Common myeloid progenitor, CD34-positive (primary cell): ENCODE data around the gene GRK5.
A peak's percentile ranks its signal among the peaks of the same experiment; 100 is the strongest.

Source experiments
- CTCF ChIA-PET: fragments of 350-600 bp; sonication (Branson Sonifier 250); formaldehyde crosslinking; loops from one replicate; lab custom pipeline; 2021; ENCODE audit warnings: antibody characterized with exemption; lab: Charles Lee
- POLR2A ChIA-PET: fragments of 350-600 bp; sonication (Branson Sonifier 250); formaldehyde crosslinking; loops from one replicate; lab custom pipeline; 2021; ENCODE audit warnings: antibody characterized with exemption; lab: Charles Lee
- DNase-seq, 3 donors: peaks; one replicate each; pipeline versions ENCODE4 v3.0.0 to v3.0.0-alpha.2; 2013
- H3K27ac ChIP-seq, 2 experiments: 1 replicate in 1 of 2; 2 replicates in 1 of 2; pipeline ENCODE4 v1.7.0; 2013; ENCODE audit warnings: inconsistent platforms in 2 of 2, low read length in 2 of 2, mild to moderate bottlenecking in 2 of 2, low read depth in 1 of 2, moderate library complexity in 1 of 2; ENCODE audit not compliant: severe bottlenecking in 2 of 2, insufficient read depth in 1 of 2, poor library complexity in 1 of 2
- H3K27me3 ChIP-seq, 5 experiments: replicated peaks in 2 of 5; 1 replicate in 3 of 5; 2 replicates in 2 of 5; pipeline versions ENCODE4 v1.6.1 to v1.7.0; 2013; ENCODE audit warnings: low read length in 4 of 5, mild to moderate bottlenecking in 2 of 5, moderate library complexity in 2 of 5, inconsistent platforms in 1 of 5; ENCODE audit not compliant: insufficient read depth in 5 of 5, control insufficient read depth in 4 of 5
- H3K36me3 ChIP-seq, 4 experiments: 1 replicate in 2 of 4; 2 replicates in 2 of 4; pipeline versions ENCODE4 v1.6.1 to v1.7.0; 2013; ENCODE audit warnings: low read length in 3 of 4, control low read depth in 1 of 4, mild to moderate bottlenecking in 1 of 4; ENCODE audit not compliant: control insufficient read depth in 4 of 4, insufficient read depth in 4 of 4
- H3K4me1 ChIP-seq, 4 experiments: 1 replicate in 3 of 4; 2 replicates in 1 of 4; pipeline versions ENCODE4 v1.6.1 to v1.7.1; 2013; ENCODE audit warnings: low read length in 3 of 4, mild to moderate bottlenecking in 3 of 4, control low read depth in 1 of 4, inconsistent platforms in 1 of 4, moderate library complexity in 1 of 4; ENCODE audit not compliant: control insufficient read depth in 4 of 4, insufficient read depth in 4 of 4; ENCODE audit errors: control extremely low read depth in 1 of 4
- H3K4me3 ChIP-seq, 7 experiments: 1 replicate in 4 of 7; 2 replicates in 3 of 7; pipeline versions ENCODE4 v1.5.1 to v1.7.0; 2013; ENCODE audit warnings: mild to moderate bottlenecking in 7 of 7, low read length in 6 of 7, moderate library complexity in 6 of 7, inconsistent platforms in 2 of 7, low read depth in 2 of 7, control low read depth in 1 of 7; ENCODE audit not compliant: insufficient read depth in 4 of 7, control insufficient read depth in 1 of 7; ENCODE audit errors: extremely low read depth in 1 of 7
- H3K9me3 ChIP-seq, 5 experiments: 1 replicate in 4 of 5; 2 replicates in 1 of 5; pipeline versions ENCODE4 v1.6.1 to v1.7.1; 2013; ENCODE audit warnings: low read length in 4 of 5, mild to moderate bottlenecking in 2 of 5, inconsistent platforms in 1 of 5, low read depth in 1 of 5, moderate library complexity in 1 of 5; ENCODE audit not compliant: control insufficient read depth in 4 of 5, insufficient read depth in 2 of 5; ENCODE audit errors: control extremely low read depth in 1 of 5
- WGBS: methylation state at CpG from one replicate; pipeline ENCODE4 v1.1.5; 2013; ENCODE audit not compliant: insufficient coverage; 5-methylcytosine and 5-hydroxymethylcytosine counted together

GRK5 gene

GRCh38 chr10:119367841-119368549, 160.6 kb downstream of the GRK5 start:
- WGBS = 90% methylated on average over 17 of the region's 21 CpGs
- H3K27ac ChIP-seq = no peak overlapping the region
- CTCF ChIA-PET = interaction anchor here (0.8 to 1.6 kb wide), 3 partner anchors 14 to 55 kb away, joined by 3 to 8 read pairs (median 6); no protein-coding TSS in a partner anchor
- no peaks in the 10 kb centered on the region for H3K36me3 ChIP-seq
- H3K27me3 ChIP-seq = peaks cover 0 to 9% (median 2%) of the 10 kb centered on the region in 5 experiments
- no peaks in the 10 kb centered on the region for H3K9me3 ChIP-seq
- H3K4me1 ChIP-seq = peaks cover 0 to 25% (median 17%) of the 10 kb centered on the region in 4 experiments
- POLR2A ChIA-PET = no interaction called here
- no peak overlapping the region for H3K4me3 ChIP-seq
- DNase-seq = no peak

- Histone ChIP-seq H3K4me3 (no peak overlapping the region), H3K36me3 (no peaks in the 10 kb centered on the region), H3K4me1 (peaks cover 0 to 25% (median 17%) of the 10 kb centered on the region in 4 experiments), H3K27ac (no peak overlapping the region), H3K27me3 (peaks cover 0 to 9% (median 2%) of the 10 kb centered on the region in 5 experiments), H3K9me3 (no peaks in the 10 kb centered on the region)
- CTCF ChIA-PET = interaction anchor here (1.0 to 1.6 kb wide), 2 partner anchors 11 to 16 kb away, joined by 3 to 6 read pairs; no protein-coding TSS in a partner anchor
- POLR2A ChIA-PET = no interaction called here
- 100% methylated on average over 6 of the region's 8 CpGs for WGBS
- DNase-seq = no peak
These were observed 161.2 kb downstream of the GRK5 start for GRCh38 chr10:119368581-119368980.

- no peaks in the 10 kb centered on the region for H3K36me3 ChIP-seq
- no peaks in the 10 kb centered on the region for H3K9me3 ChIP-seq
- ChIA-PET POLR2A (no interaction called here), CTCF (interaction anchor here (1.0 kb wide), 1 partner anchor 10 kb away, joined by 3 read pairs; no protein-coding TSS in a partner anchor)
- no peak overlapping the region for H3K27ac ChIP-seq
- peaks cover 0 to 9% (median 2%) of the 10 kb centered on the region in 5 experiments for H3K27me3 ChIP-seq
- H3K4me3 ChIP-seq = no peak overlapping the region
- WGBS = 91% methylated on average over 20 of the region's 21 CpGs
- H3K4me1 ChIP-seq = peaks cover 0 to 25% (median 17%) of the 10 kb centered on the region in 4 experiments
- DNase-seq = peak in 2 of 3 donors; percentile 9 to 15
These were observed 161.9 kb downstream of the GRK5 start for GRCh38 chr10:119368991-119369869.

GRCh38 chr10:119370111-119370741, 162.9 kb downstream of the GRK5 start:
- Histone ChIP-seq H3K36me3 (no peaks in the 10 kb centered on the region), H3K9me3 (no peaks in the 10 kb centered on the region), H3K4me1 (peaks cover 0 to 25% (median 17%) of the 10 kb centered on the region in 4 experiments), H3K4me3 (peak overlapping the region in 4 of 7 experiments; percentile 12 to 63 (median 36)), H3K27me3 (peaks cover 0 to 9% (median 2%) of the 10 kb centered on the region in 5 experiments), H3K27ac (no peak overlapping the region)
- POLR2A ChIA-PET = no interaction called here
- WGBS = 2% methylated on average over 11 of the region's 16 CpGs
- peak; percentile 41 to 72 (median 65) for DNase-seq
- CTCF ChIA-PET = interaction anchor here (1.2 to 3.7 kb wide), 3 partner anchors 36 to 48 kb away, joined by 3 to 11 read pairs (median 7); no protein-coding TSS in a partner anchor

- Histone ChIP-seq H3K27me3 (peaks cover 0 to 8% (median 2%) of the 10 kb centered on the region in 5 experiments), H3K4me1 (peaks cover 0 to 25% (median 17%) of the 10 kb centered on the region in 4 experiments), H3K4me3 (peak overlapping the region in 1 of 7 experiments; percentile 38), H3K9me3 (no peaks in the 10 kb centered on the region), H3K27ac (no peak overlapping the region), H3K36me3 (no peaks in the 10 kb centered on the region)
- POLR2A ChIA-PET = interaction anchor here (0.7 kb wide), 1 partner anchor 30 kb away, joined by 3 read pairs; no protein-coding TSS in a partner anchor
- CTCF ChIA-PET = interaction anchor here (1.2 to 3.7 kb wide), 3 partner anchors 35 to 47 kb away, joined by 3 to 11 read pairs (median 7); no protein-coding TSS in a partner anchor
- WGBS = 71% methylated on average over 16 of the region's 24 CpGs
- peak in 2 of 3 donors; percentile 15 to 20 for DNase-seq
These were observed 163.8 kb downstream of the GRK5 start for GRCh38 chr10:119370972-119371703.
